Stimulated activated CD8-positive, alpha-beta memory T cell treated with anti-CD3 and anti-CD28 coated beads, Interleukin-12 subunit alpha, Interleukin-12 subunit beta, amount 100 ng/mL, for 1 hour (primary cell): ENCODE results near the gene AK4.
"Not testable (repeated sequence)": the region's sequence is repeated elsewhere in the genome, so short reads cannot be mapped to it uniquely, and the experiment has no call there.

ENCODE experiments used
- DNase-seq: peaks from one replicate; pipeline ENCODE4 v3.0.0-alpha.2; 2020; ENCODE audit warnings: low read depth

AK4 gene

DNA sequence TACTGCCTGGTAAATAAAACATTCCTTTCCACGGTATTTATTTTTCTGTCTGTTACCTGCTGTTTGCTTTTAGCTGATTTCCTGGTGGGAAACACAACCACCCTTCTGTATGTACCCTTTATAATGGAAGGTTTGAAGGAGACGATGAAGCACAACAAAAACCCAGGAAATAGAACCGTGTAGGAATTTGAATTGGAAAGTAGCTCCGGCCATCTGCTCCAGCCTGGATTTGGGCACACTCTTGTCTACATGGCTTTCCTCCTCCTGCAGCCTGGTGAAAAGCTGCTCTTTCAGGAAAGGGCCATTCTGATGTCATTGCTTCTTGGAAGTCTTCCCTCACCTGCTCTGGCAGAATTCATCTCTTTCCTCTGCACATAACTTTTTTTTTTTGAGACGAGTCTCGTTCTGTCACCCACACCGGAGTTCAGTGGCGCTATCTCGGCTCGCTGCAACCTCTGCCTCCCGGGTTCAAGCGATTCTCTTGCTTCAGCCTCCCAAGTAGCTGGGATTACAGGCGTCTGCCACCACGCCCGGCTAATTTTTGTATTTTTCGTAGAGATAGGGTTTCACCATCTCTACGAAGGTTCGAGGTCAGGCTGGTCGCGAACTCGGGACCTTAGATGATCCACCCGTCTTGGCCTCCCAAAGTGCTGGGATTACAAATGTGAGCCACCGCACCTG is 2.7 kb downstream of the AK4 start:
- DNase-seq = no peak

DNA sequence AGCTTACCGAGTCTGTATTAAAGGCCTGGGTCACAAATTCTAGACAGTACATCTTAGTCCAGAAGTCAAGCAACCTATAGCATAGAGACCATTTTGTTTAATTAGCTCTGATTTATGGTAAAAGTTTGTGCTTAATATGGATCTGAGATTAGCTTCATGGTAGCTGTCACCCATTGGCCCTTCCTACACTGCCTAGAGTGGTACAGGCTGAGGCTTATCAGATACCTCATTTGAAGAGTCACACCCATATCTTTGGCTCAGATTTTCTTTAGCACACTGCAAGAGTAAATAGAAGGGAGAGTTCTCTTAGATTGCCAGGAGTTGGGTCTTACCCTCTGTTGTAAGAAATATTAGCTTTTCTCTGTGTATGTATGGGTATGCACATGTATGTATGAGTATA is 3.6 kb downstream of the AK4 start:
- no peak for DNase-seq

DNA sequence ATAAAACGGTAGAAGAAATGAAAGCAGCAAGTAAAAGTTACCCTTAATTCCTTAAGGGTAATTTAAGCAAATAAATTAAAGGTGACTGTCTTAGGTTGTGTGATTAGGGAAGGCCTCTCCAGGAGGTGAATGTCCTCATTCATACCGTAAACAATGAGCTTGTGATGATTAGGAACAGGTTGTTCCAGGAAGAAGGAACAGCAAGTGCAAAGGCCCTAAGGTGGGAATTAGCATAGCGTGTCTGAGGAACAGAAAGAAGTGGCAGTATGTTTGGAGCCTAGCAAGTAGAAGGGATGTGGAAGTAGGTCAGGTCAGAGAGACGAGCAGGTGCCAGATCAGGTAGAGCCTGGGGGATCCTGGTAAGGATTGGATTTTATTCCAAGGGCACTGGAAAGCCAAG is 5.6 kb downstream of the AK4 start:
- DNase-seq = no peak

DNA sequence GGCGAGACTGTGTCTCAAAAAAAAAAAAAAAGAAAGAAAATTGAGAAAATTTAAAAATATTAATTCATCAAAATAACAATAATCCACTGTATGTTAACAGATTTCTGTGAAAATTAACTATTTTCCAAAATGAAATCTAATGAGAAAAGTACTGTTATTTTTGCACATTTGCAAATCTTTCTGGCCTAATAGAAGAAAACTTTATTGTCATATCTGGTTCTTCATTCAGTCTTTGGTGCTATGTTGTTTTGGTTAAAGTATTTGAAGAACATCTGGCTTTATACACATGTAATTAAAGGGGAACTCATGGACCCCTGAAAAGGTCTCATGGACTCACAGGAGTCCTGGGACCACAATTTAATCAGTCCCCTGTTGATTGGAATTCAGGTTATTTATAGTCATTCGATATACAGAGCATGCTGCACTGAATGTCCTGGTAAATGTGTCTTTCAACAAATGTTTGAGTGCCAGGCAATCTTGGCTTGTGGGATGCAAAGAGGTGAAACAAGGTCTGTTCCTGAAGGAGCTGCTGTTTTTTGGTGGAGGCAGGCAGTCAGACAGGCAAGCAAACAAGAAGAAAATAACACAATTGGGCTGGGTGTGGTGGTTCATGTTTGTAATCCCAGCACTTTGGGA is 9.0 kb downstream of the AK4 start:
- DNase-seq = no peak

DNA sequence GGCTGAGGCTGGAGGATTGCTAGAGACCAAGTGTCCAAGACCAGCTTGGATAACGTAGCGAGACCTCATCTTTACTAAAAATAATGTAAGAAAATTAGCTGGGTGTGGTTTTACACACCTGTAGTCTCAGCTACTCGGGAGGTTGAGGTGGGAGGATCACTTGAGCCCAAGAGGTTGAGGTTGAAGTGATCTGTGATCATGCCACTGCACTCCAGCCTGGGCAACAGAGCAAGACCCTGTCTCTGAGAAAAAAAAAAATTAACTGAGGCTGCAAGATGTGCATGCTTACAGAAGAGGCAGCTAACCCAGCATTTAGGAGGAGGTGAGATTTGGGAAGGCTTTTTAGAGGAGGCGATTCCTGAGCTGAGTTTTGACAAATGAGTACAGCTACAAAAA is 9.5 kb downstream of the AK4 start:
- no peak for DNase-seq

DNA sequence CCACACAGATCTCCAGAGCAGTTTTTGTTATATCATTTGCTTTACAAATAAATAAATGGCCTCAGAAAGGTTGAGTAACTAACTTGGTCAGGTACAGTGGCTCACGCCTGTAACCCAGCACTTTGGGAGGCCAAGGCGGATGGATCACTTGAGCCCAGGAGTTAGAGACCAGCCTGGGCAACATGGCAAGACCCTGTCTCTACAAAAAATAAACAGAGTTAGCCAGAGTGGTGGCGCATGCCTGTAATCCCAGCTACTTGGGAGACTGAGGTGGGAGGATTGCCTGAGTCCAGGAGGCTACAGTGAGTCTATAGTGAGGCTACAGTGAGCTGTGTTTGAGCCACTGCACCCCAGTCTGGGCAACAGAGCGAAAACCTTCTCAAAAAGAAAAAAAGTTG is 11.3 kb downstream of the AK4 start:
- not testable (repeated sequence) for DNase-seq

DNA sequence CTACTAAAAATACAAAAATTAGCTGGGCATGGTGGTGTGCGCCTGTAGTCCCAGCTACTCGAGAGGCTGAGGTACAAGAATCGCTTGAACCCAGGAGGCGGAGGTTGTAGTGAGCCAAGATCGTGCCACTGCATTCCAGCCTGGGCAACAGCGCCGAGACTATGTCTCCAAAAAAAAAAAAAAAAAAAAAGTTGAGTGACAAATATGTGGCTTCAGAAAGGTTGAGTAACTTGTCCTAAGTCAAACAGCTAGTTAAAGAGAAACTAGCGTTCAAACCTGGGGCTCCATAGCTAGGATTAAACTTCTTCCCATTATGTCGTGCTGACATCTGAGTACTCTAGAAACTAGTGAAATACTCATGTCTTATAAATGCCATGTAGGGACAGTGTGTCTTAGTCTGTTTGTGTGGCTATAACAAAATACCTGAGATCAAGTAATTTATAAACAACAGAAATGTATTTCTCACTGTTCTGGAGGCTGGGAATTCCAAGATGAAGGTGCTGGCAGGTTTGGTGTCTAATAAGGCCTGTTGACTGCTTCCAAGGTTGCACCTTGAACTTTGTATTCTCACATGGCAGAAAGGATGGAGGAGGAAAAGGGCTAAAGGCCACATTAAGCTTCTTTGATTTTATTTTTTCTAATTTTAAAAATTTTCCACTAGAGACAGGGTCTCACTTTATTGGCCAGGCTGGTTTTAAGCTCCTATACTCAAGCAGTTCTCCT is 12.0 kb downstream of the AK4 start:
- no peak for DNase-seq

DNA sequence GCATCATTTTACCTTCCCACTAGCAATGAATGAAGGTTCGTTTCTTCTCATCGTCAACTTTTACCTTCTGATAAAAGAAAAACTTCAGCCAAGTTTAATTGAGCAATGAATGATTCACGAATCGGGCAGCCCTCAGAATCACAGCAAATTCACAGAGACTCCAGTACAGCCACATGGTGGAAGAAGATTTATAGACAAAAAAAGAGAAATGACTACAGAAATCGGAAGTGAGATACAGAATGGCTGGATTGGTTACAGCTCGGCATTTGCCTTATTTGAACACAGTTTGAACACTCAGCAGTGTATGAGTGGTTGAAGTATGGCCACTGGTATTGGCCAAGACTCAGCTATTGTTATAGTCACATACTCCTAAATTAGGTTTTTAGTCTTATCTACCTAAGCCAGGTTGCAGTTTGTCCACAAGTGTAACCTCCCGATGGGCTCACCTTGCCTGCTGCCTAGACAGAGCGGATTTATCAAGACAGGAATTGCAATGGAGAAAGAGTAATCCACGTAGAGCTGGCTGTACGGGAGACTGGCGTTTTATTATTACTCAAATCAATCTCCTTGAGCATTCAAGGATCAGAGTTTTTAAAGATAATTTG is 15.3 kb downstream of the AK4 start:
- DNase-seq = no peak

DNA sequence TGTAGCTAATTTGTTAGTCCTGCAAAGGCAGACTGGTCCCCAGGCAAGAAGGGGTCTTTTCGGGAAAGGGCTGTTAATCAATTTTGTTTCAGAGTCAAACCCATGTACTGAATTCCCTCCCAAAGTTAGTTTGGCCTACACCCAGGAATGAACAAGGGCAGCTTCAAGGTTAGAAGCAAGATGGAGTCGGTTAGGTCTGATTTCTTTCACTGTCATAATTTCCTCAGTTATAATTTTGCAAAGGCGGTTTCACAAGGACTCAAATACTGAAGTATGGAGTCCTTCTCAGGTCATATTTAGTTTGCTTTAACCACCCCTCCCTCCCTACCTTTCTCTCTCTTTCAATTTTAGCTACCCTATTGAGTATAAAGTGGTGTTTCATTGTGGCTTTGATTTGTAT is 16.1 kb downstream of the AK4 start:
- DNase-seq = not testable (repeated sequence)

DNA sequence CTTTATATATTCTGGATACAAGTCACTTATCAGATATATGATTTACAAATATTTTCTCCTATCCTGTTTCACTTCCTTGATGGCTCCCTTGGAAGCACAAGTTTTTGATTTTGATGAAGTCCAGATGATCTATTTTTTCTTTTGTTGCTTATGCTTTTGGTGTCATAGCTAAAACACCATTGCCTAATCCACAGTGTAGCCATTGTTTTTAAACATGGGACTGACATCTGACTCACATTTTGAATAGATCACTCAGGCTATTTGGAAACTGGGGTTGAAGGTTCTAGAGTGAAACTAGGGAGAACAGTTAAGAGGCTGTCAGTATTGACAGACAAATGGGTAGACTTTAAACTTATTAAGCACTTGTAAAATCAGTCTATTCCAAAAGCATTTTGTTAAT is 16.6 kb downstream of the AK4 start:
- no peak for DNase-seq

DNA sequence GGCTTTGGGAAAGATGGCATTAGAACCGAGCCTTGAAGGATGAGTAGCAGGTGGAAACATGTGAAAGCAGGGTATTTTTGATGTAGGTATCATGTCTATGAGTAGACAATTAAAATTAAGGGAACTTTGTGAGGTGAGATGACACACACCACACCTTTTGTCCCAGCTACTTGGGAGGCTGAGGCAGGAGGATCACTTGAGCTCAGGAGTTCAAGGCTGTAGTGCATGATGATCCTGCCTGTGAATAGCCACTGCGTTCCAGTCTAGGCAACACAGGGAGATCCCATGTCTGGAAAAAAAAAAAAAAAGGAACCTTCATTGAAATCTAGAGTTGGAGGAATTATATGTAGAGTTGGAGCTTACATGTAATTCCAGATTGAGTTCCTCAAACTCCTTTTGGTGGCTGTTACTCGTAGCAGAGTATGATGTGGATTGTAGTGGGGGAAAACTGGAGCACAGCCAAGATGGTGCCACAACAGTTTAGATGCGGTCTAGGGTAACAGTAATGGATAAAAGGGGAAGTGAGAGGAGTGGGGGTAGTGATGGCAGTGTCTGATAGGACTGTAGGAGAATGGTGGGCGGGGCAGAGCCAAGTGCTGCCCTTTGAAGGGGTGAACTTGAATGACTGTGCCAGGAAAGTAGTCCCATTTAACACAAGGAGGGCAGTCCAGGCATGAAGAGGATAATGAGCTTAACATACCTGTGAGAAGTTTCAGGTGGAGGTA is 17.4 kb downstream of the AK4 start:
- DNase-seq = no peak

DNA sequence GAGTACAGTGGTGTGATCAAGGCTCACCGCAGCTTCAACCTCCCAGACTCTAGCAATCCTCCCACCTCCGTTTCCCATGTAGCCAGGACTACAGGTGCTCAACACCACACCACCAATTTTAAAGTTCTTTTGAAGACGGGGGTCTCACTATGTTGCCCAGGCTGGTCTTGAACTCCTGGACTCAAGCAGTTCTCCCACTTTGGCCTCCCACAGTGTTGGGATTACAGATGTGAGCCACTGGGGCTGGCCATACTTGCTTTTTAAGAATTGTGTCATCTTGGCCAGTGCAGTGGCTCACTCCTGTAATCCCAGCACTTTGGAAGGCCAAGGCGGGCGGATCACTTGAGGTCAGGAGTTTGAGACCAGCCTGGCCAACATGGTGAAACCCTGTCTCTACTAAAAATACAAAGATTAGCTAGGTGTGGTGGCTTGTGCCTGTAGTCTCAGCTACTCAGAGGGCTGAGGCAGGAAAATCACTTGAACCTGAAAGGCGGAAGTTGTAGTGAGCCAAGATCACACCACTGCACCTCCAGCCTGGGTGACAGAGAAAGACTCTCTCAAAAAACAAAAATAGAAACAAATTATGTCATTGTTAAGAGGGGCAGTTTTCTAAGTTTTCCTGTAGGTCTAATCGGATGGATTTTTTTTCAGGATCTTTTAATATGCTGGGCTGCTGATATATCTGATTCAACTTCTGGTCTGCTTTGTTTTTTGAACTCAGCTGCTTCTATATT is 18.7 kb downstream of the AK4 start:
- no peak for DNase-seq

DNA sequence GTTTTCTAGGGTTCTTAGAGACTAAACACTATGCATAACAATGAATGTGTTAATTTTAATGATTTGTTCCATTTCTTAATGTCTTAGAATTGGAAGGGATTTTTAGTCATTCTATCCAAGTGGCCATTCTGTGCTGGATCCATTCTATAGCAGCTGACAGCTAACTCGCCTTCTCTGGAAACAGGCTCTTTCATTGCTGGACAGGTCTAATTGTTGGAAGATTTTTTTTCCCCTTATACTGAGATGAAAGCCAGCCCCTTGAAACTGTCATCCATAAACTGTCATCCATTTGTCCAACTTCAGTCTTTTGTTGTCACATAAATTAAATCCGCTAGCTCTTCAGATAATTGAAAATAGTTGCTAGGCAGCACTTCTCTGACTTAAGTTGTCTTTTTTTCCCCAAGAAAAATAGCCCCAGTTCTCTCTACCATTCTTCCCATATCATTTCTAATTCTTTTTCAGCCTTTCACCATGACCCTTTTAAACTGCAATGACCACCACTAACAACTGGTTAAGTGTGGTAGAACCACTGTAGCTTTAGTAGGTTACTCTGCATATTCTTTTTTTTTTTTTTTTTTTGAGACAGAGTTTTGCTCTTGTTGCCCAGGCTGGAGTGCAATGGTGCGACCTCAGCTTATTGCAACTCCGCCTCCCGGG is 19.7 kb downstream of the AK4 start:
- no peak for DNase-seq

DNA sequence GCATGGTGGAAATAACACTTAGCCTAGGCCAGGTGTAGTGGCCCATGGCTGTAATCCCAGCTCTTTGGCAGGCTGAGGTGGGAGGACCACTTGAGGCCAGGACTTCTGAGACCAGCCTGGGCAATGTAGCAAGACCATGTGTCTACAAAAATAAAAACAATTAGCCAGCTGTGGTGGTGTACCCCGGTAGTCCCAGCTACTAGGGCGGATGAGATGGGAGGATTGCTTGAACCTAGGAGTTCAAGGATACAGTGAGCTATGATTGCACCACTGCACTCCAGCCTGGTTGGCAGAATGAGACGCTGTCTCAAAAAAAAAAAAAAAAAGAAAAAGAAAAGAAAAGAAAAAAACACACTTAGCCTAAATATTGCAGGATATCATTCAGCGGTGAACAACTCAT is 20.9 kb downstream of the AK4 start:
- DNase-seq = no peak

DNA sequence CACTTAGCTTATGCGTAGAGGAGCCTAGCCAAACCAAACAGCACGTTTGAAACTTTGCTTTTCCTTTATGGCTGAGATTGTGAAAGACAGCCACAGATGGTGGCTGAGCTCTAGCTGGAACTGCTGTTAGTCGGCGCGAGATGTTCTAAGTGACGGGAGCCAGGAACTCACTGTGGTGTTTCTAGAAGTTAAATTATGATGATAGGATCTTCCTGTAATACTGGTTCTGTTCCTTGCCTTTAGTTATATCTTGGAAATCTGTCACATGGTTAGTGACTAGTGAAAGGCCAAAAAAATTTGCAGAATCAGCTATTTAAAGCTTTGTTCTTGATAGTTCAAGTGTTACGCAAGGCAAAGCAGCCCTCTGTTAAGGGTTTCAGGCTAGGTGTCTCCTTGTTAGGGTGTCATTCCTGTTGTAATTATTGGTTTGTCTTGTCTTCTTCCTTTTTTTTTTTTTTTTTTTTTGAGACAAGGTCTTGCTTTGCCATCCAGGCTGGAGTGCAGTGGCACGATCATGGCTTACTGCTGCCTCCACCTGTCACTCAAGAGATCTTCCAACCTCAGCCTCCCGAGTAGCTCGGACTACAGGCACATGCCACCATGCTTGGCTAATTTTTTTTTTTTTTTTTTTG is 22.6 kb downstream of the AK4 start:
- no peak for DNase-seq

DNA sequence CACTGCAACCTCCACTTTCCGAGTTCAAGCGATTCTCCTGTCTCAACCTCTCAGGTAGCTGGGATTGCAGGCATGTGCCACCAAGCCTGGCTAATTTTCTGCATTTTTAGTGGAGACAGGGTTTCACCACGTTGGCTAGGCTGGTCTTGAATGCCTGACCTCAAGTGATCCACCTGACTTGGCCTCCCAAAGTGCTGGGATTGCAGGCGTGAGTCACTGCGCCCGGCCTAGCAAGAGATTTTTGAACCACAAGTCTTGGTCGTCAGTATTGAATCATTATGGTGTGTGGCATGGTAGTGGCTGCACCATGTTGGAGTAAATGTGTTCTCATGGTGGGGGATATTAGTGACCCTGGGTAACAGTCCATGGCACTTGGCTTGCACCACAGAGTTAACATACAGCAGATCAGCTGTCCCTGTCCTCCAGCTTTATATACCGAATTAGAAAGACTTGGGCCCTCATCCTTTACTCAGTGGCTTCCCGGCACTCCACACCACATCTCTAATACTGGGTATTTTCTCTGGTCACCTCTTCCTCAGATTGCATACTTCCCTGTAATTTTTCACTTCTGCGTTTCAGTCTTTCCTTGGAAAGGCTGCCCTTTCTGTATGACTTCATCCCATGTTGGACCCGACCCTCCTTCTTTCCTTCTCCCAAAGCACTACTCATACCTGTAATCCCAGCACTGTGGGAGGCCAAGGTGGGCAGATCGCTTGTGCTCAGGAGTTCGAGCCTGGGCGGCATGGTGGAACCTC is 25.1 kb downstream of the AK4 start:
- DNase-seq = no peak

DNA sequence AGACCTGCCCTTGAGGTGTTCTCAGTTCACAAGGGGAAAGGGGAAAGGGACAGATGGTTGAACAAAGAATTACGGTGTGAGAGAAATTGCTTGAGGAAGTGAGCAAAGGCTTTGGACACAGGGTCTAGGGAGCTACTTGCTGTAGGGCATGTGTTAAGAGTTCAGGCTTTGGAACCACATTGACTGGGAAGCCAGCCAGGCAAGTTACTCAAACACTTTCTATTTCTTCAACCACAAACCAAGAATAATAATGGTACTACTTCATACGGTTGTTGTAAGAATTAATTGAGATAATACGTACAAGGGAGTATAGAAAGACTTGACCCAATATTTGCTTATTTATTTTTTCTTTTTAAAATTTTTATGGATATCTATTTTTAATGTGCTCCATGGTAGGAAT is 26.6 kb downstream of the AK4 start:
- no peak for DNase-seq

DNA sequence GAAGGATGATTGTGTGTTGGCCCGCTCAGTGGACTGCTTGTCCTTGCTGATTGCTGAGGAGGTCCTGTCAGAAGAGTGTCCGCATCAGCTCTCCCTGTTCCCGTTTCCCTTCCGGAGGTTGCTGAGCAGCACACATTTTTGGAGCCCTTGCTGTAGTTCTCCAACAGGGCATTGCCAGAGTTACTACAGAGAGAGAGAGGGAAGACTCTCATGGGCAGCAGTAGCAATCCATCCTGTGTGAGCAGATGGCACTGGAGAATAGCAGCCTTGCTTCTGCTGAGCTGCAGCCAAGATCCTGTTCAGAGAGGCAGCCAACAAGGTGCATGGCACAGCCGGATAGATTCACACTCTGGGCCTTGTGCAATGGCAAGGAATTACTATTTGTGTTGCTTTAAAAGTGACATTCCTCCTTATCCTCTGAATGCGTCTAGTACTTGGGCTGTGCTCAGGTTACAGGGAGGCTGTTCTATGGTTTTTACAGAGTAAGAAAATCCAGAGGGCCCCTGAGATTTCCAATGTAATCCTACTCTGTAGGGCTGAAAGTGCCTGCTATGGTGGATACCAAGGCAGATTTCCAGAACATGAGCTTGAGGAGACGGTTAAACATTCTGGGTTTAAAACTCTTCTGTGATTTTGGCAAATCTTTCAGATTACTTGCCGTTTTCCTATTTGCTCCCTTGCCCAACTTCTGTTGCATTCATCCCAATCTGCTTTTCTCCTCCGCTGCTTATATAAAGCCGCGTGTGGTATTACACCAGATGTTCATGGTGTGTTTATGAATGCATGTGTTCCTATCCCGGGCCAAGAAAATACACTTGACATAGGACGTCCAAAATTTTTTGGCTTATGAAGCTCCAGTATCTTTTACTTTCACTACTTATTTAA is 27.4 kb downstream of the AK4 start:
- no peak for DNase-seq

DNA sequence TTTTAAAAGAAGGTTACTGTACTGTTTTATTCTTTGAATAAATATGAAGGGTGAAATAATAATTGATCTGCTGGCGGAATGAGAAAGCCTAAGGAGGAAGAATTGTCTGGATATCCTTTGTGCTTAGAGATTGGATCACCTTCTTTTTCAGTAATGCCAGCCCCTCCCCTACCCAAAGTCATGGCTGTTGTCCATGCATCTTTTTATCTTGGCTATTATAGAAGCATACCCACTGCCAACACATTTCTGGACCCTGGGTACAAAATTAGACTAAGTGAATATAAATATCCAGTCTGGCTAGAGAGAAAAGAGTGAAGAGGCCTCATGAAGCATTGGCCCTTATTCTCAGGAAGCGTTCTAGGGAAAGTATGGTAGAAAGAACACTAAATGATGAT is 28.1 kb downstream of the AK4 start:
- DNase-seq = no peak
